NCI-H748 treated with DMSO at 0.1 percent for 48 hours (cell line): ENCODE measurements around the gene TSPAN5.

Source experiments
- DNase-seq: peaks from one replicate; lab custom pipeline; 2025; lab: John Stamatoyannopoulos, UW

Gene TSPAN5

DNA sequence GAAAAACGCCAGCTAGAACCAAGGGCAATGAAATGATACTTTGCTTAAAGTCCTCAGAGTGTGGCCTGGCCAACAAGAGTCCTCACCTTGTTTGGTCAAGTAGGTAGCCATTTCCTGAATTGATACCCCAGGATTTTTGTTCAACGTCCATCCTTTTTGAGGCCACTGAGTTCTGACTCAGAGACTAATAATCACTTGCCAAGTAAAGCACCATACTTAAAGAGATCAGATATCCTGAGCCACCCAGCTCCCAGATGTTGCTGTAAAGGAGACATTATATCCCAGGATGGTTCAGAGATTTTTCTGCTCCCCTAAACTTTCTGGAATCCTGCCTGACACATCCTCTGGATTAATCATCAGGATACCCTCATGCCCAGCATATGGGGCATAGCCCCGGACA, 206.3 kb downstream of the TSPAN5 start:
- no peak for DNase-seq

DNA sequence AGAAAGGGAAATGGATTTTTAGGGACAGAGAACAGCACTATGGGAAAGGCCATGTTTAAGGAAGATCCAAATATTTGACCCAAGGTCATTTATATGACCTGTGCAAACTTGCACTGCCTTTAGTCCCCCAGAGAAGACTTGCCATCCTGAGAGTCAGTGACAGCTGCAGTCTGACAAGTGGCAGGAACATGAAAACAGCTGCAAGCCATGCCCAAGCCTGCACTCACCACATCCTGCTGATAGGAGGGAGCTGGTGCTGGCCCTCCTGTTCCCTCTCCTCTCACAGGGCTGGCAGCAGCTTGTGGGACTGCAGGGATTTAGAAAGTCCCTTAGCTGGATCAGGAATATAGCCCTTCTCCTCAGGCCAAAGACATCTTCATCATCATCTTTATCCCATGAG, 209.5 kb downstream of the TSPAN5 start:
- DNase-seq, result no peak

DNA sequence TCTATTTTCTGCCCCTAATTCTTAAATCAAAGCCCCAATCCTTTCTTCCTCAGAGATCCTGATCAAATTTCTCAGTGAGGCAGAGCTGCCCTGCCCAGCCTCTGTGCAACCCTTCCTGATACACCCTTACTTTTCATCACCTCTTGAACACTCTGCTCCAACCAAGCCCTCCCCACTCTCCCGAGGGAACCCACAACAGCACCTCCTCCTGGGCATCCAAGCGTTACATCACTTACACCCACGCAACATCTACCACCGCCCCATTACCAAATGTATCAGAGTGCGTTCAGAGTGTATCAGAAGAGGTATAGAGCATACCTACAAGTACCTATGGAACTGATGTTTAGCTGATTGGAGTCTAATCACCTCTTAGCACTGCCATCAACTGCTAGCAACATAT, 210.8 kb downstream of the TSPAN5 start:
- DNase-seq, result no peak

DNA sequence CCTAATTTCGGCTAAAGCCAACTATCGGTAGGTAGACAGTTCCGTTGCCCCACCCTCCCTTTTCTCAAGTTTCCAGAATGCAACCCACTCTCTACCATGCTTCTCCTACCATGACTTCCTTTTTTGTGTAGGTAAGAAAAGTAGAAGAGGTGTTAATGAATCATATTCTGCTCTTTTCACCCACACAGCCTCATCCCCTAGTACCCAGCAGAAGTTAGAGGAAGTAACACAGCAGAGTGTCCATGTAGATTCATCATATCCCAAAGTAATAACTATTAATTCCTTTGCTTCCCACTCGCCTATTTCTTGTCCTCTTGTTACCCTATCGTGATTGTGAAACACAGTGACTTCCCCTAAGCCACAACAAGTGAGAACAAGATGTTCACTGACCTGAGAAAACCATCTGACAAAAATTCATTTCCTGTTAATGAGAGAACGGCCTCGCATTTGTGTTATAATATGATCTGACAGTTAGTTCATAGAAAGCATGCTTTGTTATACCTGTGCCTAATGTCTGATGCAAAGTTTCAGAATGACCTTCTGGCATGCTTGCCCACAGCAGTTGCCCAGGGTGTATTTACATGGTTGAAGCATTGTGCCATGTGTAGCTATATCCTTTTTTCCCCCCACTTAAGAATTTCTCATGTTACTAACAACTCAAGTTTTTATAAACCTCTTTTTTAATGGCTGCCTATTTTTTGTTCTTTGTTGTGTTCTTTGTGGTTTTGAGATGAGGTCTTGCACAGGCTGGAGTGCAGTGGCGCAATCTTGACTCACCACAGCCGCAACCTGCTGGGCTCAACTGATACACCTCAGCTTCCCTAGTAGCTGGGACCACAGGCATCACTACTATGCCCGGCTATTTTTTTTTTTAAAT, 211.7 kb downstream of the TSPAN5 start:
- DNase-seq, result no peak

DNA sequence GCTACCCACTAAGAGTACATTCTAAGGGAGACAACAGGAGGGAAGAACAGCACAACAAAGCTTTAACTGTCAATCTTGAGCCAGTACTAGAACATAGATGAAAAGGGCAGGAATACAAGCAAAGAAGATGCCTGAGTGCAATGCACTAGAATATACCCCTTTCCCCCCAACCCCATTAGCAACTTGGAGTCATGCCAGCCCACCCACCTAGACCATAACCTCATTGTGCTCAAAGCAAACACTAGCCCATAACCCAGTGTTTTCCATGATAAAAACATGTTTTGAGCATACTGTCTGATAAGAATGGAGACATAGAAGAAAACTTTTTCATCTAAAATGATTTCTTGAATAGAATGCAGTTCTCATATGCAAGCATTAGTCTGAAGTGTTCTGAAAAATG, 214.0 kb downstream of the TSPAN5 start:
- no peak for DNase-seq

DNA sequence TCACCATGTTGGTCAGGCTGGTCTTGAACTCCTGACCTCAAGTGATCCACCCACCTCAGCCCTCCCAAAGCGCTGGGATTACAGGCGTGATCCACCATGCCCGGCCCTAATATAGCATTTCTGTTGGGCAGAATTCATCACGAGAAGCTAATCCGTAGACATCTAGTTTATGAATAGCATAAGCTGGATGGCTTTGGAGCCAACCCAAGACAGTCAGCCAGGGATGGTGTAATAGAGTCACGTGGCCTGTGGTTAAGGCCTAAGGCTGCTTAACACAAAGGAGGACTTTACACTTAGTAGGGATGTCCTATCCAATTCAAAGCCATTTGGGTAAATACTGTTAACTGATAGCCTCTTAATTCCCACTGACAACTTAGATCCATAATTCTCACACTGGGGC, 223.6 kb downstream of the TSPAN5 start:
- DNase-seq, result no peak

DNA sequence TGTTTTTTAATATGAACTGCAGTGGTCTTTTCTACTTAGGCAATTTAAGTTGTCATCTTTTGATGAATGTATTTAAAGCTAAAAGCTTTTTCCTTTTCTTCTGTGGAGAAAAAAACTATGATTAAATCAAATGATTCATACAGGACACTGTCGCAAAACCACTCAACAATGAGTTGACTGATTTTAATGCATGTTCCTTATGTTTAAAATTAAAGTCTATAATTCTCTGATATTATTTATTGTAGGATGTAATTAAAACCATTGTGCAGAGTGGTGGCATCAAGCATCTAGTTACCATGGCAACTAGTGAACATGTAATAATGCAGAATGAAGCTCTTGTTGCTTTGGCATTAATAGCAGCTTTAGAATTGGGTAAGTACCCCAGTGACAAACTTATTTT, 224.7 kb downstream of the TSPAN5 start:
- DNase-seq, result no peak

DNA sequence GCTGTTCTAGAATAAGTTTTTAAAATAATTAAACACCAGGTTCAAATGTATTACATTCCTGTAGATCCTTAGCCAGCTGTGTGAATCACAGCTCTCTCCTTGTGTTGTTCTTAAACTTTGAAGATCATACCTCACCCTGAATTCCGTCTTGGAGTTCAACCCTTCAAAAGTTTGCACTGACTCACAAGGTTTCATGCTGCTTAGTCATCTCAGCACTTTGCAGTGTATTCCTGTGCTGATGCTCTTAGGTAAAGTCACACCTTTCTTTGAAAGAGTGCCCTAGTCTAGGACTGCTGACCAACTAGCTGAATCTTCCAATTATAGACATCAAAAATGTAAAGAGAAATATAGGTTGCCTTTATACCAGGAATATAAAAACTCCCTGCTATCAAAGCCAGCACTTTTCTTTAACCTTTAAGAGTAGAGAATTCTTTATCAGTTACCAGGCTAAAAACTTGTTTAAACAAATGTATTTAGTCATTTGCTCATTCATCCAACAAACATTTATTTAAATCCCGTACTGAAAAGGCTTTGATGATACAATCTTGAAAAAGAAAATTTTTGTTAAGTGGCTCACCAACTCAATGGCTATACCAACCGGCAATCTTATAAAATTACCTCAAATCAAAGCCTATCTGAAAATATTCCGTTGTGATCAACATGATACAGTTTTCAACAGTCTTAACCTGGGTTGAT, 227.6 kb downstream of the TSPAN5 start:
- DNase-seq, result no peak

DNA sequence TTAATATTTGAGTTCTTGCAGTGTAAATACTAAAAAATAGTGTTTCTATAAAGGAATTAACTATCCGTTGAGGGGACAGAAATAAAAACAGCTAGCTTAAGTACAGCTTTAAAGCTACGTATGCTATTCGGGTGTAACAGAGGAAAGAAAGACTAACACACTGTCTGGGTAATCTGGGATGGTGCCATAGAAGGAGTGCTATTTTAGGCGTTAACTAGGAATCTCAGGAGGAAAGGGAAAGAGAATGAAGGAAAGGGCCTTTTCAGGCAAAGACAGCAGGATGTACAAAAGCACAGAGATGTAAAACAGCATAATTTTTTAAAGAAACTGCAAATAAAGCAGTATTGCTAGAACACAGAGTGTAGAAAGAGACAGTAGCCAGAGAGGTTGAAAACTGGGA, 235.4 kb downstream of the TSPAN5 start:
- DNase-seq, result no peak

DNA sequence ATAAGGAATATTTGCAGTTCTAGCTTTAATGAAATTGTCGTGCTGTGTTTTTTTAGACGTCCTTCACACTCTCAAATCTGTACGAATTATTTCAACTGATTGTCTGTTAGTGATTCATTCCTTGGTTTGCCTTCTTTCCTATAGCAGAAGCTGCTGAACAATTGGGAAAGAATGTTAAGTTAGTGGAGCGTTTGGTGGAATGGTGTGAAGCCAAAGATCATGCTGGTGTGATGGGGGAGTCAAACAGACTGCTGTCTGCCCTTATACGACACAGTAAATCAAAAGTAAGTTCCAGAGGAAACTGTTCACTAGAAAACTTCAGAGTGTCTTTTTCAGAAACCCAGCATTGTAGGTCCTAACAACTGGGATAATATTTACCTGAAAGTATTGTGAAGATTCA, 237.3 kb downstream of the TSPAN5 start:
- DNase-seq, result no peak
